NCI-H345 treated with DMSO at 0.1 percent for 48 hours (cell line): ENCODE data around the gene SORL1.

Experiments
- DNase-seq: peaks from one replicate; lab custom pipeline; 2025; ENCODE audit not compliant: unreplicated experiment; lab: John Stamatoyannopoulos, UW

The SORL1 gene

GRCh38 chr11:121672630-121673487 lies 220.7 kb downstream of the SORL1 start:
- DNase-seq, result no peak

DNA sequence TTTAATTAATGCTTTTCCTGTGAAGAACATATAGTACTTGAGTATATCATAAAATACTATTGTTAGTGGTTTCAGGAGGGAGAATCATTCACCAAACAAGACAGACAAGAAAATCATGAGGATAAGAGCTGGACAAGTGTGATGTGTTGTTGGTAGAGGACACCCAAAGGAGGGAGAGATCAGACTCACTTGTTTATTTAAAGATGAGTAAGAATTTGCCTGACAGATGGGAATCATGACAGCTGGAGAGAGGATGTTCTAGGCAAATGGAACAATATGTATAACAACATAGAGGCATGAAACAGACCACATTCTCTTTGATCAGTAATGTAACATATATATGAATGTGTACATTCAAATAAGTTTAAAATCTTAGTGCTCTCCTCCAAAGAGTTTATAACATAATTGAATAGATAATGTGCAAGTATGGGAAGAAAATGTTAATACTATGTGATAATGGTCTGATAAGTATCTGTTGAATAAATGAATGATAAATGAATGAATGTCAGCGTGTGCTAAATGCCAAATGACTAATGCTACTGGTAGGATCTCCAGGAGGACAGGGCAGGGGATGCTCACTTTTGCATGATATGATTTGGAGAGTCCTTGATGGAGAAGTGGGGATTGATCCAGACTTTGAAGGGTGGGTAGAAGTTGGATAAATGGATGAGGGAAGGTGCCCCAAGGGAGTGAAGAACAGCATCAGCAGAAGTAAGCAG lies 229.6 kb downstream of the SORL1 start:
- no peak for DNase-seq
